Measurements from ENCODE around the gene CEP85L. TPM values are rescaled to one million over a fixed set of nuclear protein-coding genes. Genes with fewer than 3 reads are reported as not detected.

CEP85L gene
- total RNA-seq, 2 donors from 2014 or later, result 4.5 to 6.8 TPM

DNA sequence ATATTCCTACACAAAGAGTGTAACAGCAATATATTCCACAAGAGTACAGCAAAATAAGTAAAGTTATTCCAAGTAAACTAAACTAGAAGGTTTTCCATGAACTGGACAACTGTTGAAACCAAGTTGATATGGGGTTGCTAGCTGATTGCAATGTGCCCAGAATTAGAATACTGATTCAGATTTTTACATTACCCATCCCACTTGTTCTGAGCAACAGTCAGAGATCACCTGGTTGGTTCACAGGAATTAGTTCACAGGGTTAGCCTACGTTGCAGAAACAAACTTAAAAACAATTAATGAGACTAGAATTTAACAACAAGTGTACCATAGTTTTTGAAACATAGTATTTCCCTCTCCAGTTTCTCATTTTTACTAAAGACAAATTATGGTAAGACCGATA, 49.1 kb downstream of the CEP85L start:
- H3K36me3 ChIP-seq, result no peaks in the 10 kb centered on the region
- H3K4me3 ChIP-seq, result no peak overlapping the region
- no peak for DNase-seq (ENCODE audit: low spot score)
- H3K4me1 ChIP-seq, result no peaks in the 10 kb centered on the region
- no peaks in the 10 kb centered on the region for H3K9me3 ChIP-seq
- H3K27me3 ChIP-seq, result no peaks in the 10 kb centered on the region
- no peak overlapping the region for H3K27ac ChIP-seq
- TF ChIP-seq, protein P1, sequence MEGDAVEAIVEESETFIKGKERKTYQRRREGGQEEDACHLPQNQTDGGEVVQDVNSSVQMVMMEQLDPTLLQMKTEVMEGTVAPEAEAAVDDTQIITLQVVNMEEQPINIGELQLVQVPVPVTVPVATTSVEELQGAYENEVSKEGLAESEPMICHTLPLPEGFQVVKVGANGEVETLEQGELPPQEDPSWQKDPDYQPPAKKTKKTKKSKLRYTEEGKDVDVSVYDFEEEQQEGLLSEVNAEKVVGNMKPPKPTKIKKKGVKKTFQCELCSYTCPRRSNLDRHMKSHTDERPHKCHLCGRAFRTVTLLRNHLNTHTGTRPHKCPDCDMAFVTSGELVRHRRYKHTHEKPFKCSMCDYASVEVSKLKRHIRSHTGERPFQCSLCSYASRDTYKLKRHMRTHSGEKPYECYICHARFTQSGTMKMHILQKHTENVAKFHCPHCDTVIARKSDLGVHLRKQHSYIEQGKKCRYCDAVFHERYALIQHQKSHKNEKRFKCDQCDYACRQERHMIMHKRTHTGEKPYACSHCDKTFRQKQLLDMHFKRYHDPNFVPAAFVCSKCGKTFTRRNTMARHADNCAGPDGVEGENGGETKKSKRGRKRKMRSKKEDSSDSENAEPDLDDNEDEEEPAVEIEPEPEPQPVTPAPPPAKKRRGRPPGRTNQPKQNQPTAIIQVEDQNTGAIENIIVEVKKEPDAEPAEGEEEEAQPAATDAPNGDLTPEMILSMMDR (IDR thresholded peaks at IDR 0.05), result no peak

DNA sequence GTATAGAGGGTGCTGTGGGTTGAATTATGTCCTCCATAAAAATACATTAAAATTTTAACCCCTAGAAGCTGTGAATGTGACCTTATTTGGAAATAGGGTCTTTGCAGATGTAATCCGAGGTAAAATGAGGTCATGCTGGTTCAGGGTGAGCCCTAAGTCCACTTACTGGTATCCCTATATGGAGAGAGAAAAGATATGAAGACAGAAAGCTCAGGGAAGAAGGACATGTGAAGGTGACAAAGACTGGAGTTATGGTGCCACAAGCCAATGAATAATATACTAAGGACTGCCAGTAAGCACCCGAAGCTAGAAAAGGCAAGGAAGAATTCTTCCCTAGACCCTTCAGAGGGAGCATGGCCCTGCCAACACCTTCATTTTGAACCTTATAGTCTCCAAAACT, 53.1 kb downstream of the CEP85L start:
- DNase-seq (ENCODE audit: low spot score), result no peak
- TF ChIP-seq, protein P1 (IDR thresholded peaks at IDR 0.05), result no peak
- no peaks in the 10 kb centered on the region for H3K36me3 ChIP-seq
- H3K27me3 ChIP-seq, result no peaks in the 10 kb centered on the region
- no peak overlapping the region for H3K27ac ChIP-seq
- H3K4me3 ChIP-seq, result no peak overlapping the region
- no peaks in the 10 kb centered on the region for H3K9me3 ChIP-seq
- no peaks in the 10 kb centered on the region for H3K4me1 ChIP-seq

DNA sequence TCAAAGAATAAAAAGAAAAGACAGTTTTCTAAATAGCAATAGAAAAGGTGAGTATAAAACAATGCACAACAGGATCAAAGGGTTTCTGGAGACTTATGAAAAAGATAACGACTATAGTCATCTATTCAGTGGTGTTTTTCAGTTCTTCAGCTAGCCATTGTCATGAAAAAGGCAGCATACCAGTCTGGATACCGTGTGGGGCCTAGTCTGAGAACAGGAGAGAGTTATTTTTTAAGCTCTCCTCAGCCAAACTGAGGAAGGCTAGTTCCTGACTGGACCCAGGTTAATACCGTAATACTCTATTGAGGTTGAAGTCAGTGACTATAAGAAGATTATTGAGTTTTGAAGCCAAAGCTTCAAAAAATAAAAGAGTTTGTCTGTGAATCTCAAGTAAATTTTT, 53.8 kb downstream of the CEP85L start:
- Histone ChIP-seq H3K27ac (no peak overlapping the region), H3K4me3 (no peak overlapping the region), H3K36me3 (no peaks in the 10 kb centered on the region), H3K27me3 (no peaks in the 10 kb centered on the region), H3K4me1 (no peaks in the 10 kb centered on the region), H3K9me3 (no peaks in the 10 kb centered on the region)
- no peak for DNase-seq (ENCODE audit: low spot score)
- TF ChIP-seq, protein P1 (IDR thresholded peaks at IDR 0.05), result no peak

DNA sequence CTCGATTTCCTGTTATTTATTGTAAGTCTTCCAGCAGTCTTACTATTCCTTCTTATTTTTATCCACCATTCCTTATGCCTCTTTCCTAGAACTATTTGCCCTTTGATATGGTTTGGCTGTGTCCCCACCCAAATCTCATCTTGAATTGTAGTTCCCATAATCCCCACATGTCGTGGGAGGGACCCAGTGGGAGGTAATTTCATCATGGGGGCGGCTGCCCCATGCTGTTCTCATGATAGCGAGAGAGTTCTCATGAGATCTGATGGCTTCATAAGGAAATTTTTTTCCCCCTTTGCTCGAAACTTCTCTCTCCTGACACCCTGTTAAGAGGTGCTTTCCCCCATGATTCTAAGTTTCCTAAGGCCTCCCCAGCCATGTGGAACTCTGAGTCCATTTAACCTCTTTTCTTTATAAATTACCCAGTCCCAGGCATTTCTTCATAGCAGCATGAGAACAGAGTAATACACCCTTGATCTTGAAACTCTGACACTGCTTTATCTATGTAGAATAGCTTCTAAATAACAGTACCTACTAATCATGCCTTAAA, 54.5 kb downstream of the CEP85L start:
- H3K4me1 ChIP-seq, result no peaks in the 10 kb centered on the region
- H3K27ac ChIP-seq, result no peak overlapping the region
- H3K9me3 ChIP-seq, result no peaks in the 10 kb centered on the region
- TF ChIP-seq, protein P1 (IDR thresholded peaks at IDR 0.05), result no peak
- H3K27me3 ChIP-seq, result no peaks in the 10 kb centered on the region
- DNase-seq (ENCODE audit: low spot score), result no peak
- H3K36me3 ChIP-seq, result no peaks in the 10 kb centered on the region
- no peak overlapping the region for H3K4me3 ChIP-seq

DNA sequence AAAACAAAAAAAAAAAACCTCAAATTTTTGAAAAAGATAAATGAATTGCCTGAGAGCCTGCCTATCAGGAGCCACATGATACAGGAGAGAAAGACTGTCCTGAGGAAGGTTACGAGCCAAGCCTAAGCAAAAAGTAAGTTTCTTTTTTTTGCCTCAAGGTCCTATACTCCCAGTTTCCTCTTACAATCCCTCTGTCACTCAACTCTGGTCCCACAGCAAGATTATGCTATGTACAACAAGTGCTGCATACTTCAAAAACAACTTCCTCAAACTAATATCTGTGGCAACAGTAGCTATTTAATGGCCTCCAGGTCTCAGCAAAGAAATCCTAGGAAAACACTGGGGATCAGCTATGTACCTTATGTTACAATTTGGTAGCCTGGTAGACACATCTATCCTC, 56.5 kb downstream of the CEP85L start:
- Histone ChIP-seq H3K27me3 (no peaks in the 10 kb centered on the region), H3K4me1 (peaks cover 0 to 6% of the 10 kb centered on the region in 2 donors), H3K27ac (no peak overlapping the region), H3K9me3 (no peaks in the 10 kb centered on the region), H3K4me3 (no peak overlapping the region), H3K36me3 (no peaks in the 10 kb centered on the region)
- no peak for DNase-seq (ENCODE audit: low spot score)
- TF ChIP-seq, protein P1 (IDR thresholded peaks at IDR 0.05), result no peak

DNA sequence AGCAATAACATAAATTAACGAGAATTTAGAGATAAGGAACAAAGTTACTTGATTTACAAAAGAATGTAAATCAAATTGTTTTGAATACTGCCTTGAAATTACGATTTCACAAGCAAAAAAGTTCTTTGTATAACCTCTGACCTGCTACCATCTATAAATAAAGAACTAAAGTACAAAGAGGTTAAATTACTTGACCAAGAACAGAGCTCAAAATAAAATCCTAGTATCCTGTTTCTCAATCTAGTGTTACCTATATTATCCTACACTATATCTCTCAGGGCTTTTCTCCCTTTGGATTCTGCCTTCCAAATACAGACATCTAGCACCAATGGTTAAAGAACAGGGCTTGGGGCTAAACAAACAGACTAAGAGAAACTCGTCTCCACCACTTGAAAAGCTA, 59.5 kb downstream of the CEP85L start:
- H3K9me3 ChIP-seq, result no peaks in the 10 kb centered on the region
- no peaks in the 10 kb centered on the region for H3K27me3 ChIP-seq
- TF ChIP-seq, protein P1 (IDR thresholded peaks at IDR 0.05), result no peak
- peaks cover 0 to 22% of the 10 kb centered on the region in 2 donors for H3K4me1 ChIP-seq
- H3K36me3 ChIP-seq, result no peaks in the 10 kb centered on the region
- H3K27ac ChIP-seq, result no peak overlapping the region
- no peak overlapping the region for H3K4me3 ChIP-seq
- no peak for DNase-seq (ENCODE audit: low spot score)
